ENCODE measurements around the gene COBL. TPM values are rescaled to one million over a fixed set of nuclear protein-coding genes. Genes with fewer than 3 reads are reported as not detected.

Gene COBL
- total RNA-seq, 1 experiment from 2014 or later: 23.8 TPM

DNA sequence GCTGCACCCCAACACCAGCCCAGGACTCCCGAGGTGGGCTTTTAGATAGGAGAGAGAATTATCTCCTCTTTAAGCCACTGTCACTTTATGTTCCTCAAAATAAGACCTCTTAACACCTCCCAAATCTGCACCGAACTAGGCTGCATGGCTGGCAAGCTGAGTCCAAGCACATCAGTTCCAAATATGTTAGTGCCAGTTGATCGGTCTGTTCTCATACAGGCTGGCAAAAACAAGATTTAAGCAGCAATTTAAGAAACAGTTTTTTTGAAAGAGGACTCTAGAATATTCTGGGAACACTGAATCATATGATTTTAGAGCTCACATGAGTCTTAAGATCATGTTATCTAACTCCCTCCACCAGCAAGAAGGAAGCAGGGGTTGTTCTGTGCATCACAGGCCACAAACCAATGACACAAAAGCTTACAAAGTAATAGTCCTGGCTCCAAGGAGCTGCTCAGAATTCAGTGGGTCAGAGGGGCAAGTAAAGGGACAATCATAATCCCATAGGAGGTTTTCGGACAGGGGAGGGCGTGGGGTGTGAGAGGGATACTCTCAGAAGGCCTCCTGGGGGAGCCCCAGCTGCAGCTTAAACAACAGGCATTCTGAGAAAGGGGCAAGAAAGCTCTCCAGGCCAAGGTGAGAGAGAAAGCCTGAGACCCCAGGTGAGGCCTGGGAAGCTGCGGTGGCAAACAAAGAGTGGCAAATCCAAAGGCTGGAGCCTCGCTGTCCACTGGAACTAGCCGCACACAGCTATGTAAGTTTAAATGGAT lies 7.1 kb downstream of the COBL start:
- no peak for DNase-seq (ENCODE audit: extremely low read depth, low read depth)

DNA sequence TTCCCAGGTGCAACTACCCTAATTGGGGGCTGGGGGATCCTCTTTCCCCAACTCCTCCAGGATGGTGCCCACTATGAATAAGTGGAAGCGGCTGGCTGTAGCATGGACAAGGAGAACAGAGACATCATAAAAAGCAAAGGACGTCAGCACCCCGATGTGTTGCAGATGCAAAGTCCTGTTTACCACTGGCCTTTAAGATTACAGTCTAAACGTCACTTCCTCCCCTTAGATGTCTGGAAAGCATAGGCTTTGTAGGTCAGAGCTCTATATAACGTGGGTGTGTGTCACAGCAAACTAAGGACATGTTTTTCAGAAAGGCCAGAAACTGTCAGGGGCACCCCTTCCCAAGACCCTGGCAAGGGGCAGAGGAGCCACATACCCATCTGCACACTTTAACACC lies 7.9 kb downstream of the COBL start:
- DNase-seq (ENCODE audit: extremely low read depth, low read depth): no peak

DNA sequence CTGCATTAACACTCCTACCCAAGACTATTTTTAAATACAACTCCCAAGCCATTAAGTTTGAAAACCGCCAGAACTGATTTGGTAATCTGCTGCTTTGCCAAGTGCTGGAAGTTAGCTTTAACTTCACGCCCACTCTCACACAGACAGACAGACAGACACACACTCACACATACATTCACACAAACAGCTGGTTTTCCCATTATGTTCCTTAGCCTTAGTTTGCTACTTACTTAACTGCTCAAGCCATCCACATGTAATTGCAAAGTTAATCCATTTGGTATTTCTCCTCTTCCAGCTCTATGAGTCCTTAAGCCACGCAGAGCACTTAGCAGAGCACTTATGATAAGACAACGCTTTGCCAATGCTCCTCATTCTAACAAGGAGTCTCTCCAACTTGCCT lies 8.3 kb downstream of the COBL start:
- no peak for DNase-seq (ENCODE audit: extremely low read depth, low read depth)

DNA sequence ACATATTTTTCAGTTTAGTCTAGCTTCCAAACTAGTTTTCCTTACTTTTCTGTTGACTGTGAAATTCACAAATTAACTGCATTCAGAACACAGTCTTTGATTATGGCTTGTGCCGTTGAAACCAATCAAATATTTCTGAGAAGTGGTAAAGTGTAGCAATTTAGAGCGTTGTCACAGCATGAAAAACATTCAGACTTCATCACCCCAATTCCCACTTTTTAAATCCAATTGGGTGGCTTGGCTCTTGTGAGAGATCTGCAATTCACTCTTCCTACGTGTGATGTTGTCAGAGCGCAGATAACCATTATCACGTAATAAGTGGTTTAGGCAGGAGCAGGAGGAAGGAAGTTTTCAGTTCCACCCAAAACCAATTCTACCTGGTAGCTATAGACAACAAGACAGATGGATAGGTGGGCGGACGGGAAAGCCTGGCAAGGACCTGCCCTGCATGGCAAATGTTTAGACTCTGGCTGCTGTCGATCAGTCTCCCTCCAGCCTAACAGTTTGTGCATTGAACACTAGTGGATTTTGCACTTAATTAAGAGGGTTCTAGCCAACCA lies 8.9 kb downstream of the COBL start:
- no peak for DNase-seq (ENCODE audit: extremely low read depth, low read depth)

DNA sequence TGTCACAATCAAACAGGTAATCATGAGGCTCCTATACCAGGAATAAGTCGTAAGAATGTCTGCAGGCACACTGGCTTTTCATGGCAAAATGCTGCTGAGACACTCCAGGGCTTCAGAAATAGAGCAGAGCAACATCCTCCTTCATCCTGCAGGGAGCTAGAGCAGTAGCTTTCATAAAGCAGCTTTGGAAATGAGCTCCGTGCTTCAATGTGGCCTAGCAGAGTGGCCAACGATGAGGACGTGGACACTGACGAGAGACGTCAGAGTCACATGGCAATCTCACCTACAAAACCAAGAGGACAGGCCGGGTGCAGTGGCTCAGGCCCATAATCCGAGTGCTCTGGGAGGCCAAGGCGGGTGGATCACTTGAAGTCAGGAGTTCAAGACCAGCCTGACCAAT lies 9.8 kb downstream of the COBL start:
- no peak for DNase-seq (ENCODE audit: extremely low read depth, low read depth)

DNA sequence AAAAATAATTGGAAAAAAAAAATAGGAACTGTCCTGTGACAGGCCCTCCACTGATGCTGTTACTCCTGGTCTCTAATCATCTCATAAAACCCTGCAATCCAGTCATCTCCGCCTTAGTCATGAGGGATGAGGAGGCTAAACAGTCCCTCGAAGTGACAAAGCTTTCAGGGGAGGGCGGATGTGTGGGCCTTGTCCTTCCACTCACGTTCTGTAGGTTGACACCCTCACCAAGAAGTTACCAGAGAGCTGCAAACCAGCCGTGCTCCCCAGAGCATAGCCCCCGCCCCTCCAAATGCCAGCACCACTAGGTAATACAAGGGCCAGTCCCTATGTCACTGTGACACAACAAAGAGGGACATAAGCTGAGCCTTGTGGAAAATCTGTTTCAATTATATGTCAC lies 11.9 kb downstream of the COBL start:
- no peak for DNase-seq (ENCODE audit: extremely low read depth, low read depth)

DNA sequence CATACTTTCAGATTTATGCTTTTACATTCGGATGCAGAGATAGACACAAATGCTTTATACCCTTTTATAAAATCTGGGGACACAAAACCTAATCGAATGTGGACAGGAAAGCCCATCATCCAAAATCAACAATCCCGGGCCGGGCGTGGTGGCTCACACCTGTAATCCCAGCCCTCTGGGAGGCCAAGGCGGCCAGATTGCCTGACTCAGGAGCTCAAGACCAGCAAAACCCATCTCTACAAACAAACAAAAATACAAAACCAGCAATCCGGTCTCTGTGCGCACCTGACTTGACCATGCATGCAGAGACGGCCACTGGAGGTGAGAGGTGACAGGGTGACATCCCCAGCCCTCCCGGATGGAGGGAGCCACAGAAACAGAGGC lies 13.5 kb downstream of the COBL start:
- no peak for DNase-seq (ENCODE audit: extremely low read depth, low read depth)

DNA sequence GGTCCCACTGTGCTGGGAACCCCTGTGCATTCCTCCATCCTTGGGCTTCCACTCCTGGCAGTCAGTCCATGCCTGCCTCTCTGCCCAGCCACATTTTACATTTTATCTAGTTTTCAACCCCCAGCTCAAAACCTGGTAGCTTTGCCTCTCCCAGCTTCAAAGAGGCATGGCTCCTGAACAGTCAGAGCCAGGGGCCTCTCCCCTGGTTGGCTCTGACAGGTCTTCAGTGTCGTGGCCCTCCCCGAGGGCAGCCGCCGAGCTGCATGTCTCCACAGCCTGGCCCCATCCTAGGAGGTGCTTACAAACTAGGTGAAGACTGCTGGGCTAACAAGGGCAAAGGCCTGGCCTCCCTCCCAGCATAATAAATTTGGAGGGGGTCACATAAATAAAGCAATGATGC lies 14.8 kb downstream of the COBL start:
- no peak for DNase-seq (ENCODE audit: extremely low read depth, low read depth)

DNA sequence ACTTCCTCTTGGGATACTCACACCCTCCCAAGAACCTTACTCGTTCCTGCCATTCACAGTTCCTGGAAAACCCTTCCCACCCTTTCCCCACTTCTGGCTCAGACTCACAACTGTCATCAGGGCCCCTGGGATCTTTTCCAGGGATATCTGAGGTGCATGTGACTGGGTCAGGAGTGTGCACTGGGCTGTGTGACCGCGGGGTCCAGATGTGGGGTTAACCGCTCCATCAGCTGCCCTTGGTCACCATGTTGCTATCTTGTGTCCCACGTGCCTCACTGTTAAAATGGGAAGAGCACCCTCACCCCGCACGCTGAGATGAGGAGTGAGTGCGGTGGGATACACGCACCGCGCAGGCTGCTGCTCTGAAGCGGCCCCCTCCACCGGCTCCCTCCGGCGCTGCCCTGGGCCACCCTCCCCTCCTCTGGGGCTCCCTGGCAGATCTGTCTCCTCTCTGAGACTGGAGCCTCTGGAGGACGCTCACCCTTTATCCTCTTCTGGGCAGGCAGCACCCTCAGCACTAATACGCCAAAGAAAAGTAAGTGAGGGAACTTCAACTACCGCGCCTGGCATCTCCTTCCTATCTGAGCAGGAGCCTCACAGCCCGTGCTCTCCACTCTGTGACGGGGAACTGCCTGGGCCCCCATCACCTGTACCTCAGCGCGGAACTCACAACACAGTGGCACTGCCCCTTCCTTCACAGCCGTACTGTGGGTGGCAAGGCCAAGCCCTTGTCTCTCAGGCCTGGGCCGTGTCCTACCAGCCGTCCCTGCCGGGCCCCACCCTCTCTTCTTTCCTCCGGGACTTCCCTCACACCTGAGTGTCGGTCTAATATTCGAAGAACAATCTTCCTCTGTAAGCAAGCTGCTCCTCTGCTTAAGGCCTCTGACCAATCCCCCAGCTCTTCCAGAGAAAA lies 15.6 kb downstream of the COBL start:
- no peak for DNase-seq (ENCODE audit: extremely low read depth, low read depth)

DNA sequence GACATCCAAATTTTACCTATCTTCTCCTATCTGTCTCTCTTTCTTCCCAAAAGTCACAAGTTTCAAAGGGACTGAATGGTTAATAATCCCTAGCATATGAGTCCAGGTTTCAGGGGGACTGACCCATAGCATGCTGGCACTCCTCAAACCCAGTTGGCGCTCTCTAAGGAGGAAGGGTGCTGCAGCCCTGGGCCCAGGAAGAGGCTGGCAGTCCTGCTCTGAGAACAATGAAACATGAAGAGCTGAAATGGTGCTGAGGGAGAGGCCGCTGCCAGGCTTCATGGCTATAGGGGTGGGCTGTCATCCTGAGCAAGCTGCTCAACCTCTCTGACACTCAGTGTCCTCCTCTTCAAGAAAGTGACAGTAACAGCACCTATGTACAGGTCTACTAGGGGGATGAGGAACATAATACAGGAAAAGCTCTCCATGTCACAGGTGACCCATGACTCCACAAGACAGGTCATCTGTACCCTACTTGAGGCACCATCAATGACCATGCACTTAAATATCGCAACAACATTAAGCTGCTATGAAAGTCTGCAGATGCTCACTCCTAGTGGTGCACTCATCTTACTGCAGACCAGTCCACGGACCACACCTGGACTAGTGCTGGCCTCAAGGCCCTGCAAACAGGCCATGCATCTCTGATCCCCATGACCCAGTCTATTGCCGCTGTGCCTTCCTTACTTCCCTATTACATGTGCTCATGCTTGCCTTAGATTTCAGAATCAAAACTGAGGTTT lies 17.0 kb downstream of the COBL start:
- DNase-seq (ENCODE audit: extremely low read depth, low read depth): no peak

DNA sequence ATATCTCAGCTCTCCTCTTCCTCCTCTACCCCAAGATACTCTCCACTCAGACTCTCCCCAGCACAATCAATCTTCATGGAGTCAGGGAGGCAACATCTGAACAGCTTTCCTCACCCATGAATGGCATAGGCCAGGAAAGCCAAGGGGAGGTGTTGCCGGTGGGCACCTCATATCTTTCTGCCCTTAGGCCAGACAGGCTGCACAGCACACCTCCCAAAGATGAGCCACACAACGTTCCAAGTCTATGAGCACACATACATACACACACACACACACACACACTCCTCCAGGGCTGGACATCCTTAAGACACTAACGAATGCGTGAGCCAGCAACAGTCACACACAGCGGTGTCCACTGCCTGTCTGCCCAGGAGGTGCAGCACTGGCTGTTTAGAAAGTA lies 17.7 kb downstream of the COBL start:
- DNase-seq (ENCODE audit: extremely low read depth, low read depth): no peak

DNA sequence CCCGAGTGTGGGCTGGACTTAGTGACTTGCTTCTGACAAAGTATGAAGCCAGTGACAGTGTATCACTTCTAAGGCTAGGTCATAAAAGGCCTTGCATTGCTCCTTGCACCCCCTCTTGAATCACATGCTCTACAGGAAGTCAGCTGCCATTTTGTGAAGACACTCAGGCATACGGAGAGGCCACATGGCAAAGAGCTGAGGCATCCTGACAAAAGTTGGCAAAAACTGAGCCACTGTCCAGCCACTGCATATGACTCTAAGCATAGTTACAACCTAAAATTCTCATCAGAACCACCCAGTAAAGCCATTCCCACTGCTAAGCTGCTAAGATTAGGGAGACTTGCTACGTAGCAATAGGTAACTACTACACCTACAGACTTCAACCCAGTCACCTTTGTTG lies 18.6 kb downstream of the COBL start:
- DNase-seq (ENCODE audit: extremely low read depth, low read depth): no peak

DNA sequence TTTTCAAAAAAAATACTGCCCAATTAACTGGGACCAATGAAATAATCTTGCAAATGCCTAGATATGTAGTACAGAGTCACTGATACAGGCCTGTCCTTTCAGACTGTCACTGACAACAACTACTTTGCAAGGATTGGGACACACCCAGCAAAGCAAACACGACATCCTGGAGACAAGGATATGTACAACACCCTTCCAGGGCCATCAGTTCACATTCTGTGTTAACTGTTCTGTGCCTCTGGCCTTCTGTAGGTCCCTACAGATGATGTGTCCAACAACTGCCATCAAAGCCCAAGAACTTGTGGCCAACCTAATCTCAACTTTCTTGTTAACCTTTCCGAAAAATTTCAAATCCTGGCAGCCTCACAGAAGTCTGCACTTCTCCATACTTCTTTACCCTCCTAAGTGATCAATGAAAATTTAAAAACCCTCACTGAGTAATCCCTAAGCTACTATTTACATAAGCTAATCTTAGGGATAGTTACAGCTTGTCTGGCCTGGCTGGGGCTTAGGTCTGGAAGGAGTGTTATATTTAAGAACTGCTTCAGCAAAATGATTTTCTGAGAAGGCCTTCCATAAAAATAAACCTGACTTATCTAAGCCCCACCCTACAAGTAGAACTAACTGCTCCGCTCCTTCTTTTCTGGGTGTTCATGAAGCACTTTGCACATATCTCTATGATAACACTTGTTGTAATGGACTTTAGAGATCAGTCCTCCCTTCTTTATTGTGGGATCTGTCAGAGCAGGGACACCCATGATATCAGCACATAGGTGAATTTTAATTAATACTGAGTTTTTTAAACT lies 21.0 kb downstream of the COBL start:
- no peak for DNase-seq (ENCODE audit: extremely low read depth, low read depth)

DNA sequence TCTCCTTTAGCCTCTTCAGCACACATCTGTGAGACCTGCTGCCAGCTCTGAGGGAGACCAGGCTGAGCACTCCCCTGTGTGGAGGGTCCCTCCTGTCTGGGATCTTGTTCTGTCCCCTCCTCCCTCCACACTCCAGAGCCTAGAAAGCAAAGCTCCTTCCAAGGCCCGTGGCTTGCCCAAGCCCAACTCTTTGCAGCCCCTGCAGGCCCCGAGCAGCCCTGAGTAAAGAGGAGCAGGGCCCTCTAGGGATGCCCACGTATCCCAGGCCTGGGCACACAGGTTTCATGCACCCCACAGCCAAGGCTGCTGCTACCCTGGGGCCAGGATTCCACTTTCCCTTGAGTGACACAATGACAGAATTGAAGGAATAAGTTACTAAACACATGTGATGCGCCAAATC lies 24.0 kb downstream of the COBL start:
- no peak for DNase-seq (ENCODE audit: extremely low read depth, low read depth)

DNA sequence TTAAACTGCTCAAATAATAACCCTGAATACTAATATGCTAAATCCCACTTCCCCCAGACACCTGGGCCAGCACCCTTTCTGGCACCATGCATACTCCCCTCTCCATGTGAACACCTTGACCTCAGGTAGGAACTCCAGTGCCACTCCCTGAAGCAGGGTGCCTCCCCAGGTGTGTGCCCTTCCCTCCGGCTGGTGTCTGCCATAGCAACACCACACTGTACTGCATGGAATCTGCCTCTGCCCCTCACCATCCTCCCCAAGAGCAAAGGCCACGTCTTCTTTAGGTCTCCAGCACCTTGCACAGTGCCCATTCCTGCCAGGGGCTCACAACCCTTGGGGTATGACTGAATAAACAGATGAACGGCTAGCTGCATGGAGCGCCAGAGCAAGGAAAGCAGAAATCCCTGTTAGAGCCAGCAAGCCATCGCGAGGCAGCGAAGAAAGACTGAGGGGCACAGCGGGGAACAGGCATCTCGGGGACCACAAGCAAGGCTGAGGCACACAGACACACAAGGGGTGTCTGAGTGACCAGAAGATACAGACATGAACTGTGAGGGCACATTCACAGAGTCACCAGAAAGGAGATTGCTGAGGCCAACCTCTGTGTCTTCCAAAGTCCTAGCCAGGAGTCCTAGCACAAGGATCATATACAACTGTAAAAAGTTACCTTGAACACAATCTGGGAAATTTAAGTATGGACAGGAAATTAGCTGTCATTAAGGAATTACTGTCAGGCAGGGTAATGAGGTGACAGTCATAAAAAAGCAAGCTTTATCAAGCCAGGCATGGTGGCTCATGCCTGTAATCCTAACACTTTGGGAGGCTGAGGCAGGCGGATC lies 25.7 kb downstream of the COBL start:
- DNase-seq (ENCODE audit: extremely low read depth, low read depth): no peak

DNA sequence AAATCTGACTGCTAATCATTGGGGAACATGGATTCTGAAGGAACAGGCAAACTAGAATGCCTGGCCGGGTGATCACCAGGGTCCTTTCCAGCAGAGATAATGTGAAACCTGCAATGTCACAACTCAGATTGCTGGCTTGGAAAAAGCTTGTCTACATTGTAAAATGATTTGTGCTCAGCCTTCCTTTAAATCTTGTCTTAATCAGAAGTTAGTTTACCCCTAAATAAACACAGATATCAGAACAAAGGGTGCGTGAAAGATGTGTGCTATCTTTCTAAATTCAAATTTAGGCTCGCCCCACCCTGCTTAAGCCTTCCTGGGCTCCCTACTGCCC lies 26.3 kb downstream of the COBL start:
- no peak for DNase-seq (ENCODE audit: extremely low read depth, low read depth)

DNA sequence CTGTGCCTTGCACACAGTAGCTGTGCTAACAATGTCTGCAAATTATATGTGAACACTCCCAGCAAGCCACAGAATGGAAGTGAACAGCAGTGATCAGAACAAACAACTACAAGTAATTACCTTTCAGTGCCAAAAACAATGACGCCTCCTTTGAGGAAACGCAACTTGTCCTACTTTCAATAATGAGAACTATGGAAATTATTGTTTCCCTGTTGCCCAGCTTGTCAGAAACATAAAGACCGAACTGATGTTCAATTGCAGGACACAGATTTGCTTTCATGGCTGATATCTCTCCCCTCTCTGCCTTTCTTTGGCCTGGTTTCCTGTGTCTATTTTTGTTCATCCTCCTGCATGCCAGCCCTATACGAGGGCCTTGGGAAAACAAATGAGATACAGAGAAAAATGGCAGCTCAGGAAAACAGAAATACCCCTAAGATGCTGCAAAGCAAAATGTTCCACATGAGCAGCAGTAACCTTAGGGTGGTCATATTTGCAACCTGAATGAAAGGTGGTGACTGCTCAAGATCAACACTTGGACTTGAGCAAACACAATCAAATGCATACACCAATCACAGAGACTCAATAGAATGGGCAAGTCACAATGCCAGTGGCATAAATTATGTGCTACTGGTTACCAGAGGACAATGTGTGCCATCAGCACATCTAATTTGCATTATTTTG lies 26.8 kb downstream of the COBL start:
- no peak for DNase-seq (ENCODE audit: extremely low read depth, low read depth)

DNA sequence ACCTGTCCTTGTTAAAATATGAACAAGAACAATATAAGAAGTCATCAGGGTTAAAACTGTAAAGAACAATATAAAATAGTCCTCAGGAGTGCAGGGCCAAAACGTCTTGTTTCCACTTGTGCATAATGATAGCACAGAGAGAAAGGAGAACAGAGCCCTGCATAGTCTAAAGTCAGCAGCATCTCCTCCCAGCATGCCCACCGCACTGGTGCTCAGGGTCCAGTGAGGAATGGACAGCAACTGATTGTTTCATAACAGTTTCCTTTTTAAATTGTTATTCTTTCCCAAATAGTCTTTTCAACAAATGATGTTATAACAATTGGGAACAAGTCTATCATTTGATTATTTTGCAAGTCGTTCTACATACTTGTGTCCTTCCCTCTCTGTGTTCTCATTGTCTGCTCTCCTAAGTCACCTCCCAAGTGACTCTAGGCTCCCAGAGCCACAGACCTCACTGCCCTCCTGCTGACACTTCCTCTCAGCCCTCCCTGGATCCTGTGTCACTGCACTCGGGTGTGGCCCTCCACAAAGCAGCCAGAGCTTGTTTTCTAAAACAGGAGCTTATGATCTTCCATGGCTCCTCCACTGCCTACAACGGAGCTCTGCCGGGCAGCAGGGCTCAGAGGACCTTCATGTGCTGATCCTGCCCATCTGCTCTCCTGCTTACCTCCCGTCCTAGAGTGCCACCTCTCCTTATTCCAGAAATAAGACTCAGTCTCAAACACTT lies 27.6 kb downstream of the COBL start:
- DNase-seq (ENCODE audit: extremely low read depth, low read depth): no peak

Data from NCI-H460 (cell line).